DOHH2 (cell line): ENCODE results near the gene AZIN2.

Experiments
- CTCF ChIP-seq: fragments of 200-600 bp; sonication (generic); IDR thresholded peaks from one replicate; pipeline ENCODE4 v1.5.1; 2014; ENCODE audit warnings: antibody characterized with exemption, mild to moderate bottlenecking, low read depth, low read length; ENCODE audit not compliant: poor library complexity, severe bottlenecking
- EZH2phosphoT487 ChIP-seq: fragments of 200-600 bp; sonication (generic); IDR thresholded peaks from 2 replicates; pipeline ENCODE4 v1.6.1; 2017; ENCODE audit warnings: borderline replicate concordance, mild to moderate bottlenecking, antibody characterized with exemption, low read length, moderate library complexity, mixed read lengths

DNA sequence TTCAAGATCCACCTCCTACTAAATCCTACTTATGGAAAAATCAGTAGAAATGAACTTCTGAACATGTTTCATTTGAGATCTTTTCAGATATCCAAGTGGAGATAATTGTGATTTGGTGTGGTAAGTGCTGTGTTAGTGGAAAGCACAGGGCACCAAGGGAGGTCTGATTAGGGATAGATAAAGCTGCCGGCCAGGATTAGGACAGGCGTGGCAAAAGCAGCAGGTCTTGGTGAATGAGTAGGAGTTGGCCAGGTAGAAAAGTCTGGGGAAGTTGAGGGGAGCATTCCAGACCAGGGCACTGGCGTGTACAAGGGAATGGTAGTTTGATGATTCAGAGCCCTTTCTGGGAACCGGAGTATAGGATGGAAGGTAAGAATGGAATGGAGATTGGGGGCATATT, 47.8 kb downstream of the AZIN2 start:
- TF ChIP-seq CTCF (no peak), EZH2phosphoT487 (no peak)
